SJSA1 (cell line): ENCODE data around the gene FEN1. TPM values are rescaled to one million over a fixed set of nuclear protein-coding genes. Genes with fewer than 3 reads are reported as not detected.

Experiments used
- DNase-seq, 2 experiments: peaks; one replicate each; pipeline ENCODE4 v3.0.0-alpha.2; 2015 to 2020; ENCODE audit warnings: low spot score in 2 of 2, low read depth in 1 of 2
- H3K27ac ChIP-seq: fragments of 250-450 bp; sonication (Bioruptor Pico); 2 replicates; pipeline ENCODE4 v1.5.1; 2020; ENCODE audit warnings: mild to moderate bottlenecking, moderate library complexity
- H3K27me3 ChIP-seq: fragments of 250-450 bp; sonication (Bioruptor Pico); replicated peaks from 2 replicates; pipeline ENCODE4 v1.5.1; 2020; ENCODE audit warnings: mild to moderate bottlenecking, moderate library complexity
- H3K36me3 ChIP-seq: fragments of 250-450 bp; sonication (Bioruptor Pico); 2 replicates; pipeline ENCODE4 v1.5.1; 2020; ENCODE audit warnings: mild to moderate bottlenecking
- H3K4me1 ChIP-seq: fragments of 250-450 bp; sonication (Bioruptor Pico); replicated peaks from 2 replicates; pipeline ENCODE4 v1.6.1; 2021; ENCODE audit warnings: mild to moderate bottlenecking
- H3K4me3 ChIP-seq: fragments of 250-450 bp; sonication (Bioruptor Pico); 2 replicates; pipeline ENCODE4 v1.5.1; 2020; ENCODE audit warnings: mild to moderate bottlenecking
- H3K9me3 ChIP-seq: fragments of 250-450 bp; sonication (Bioruptor Pico); replicated peaks from 2 replicates; pipeline ENCODE4 v1.5.1; 2020; ENCODE audit warnings: mild to moderate bottlenecking
- total RNA-seq: library from RNA; depleted of rRNA; stranded (reverse); fragments of >200 nt; shearing (Covaris generic); gene quantifications from 2 replicates; pipeline ENCODE4 v1.2.3, GENCODE V29; 2014; rRNA removed

Gene FEN1, protein sequence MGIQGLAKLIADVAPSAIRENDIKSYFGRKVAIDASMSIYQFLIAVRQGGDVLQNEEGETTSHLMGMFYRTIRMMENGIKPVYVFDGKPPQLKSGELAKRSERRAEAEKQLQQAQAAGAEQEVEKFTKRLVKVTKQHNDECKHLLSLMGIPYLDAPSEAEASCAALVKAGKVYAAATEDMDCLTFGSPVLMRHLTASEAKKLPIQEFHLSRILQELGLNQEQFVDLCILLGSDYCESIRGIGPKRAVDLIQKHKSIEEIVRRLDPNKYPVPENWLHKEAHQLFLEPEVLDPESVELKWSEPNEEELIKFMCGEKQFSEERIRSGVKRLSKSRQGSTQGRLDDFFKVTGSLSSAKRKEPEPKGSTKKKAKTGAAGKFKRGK
- total RNA-seq = 181 and 185 TPM in 2 replicates

- Histone ChIP-seq H3K4me3 (peak within 1 kb of the TSS; percentile 72), H3K27ac (peak within 1 kb of the TSS; percentile 97), H3K9me3 (no peaks in the 10 kb centered on the region)
These were observed at the start of gene FEN1, which contains the start of gene TMEM258 for GRCh38 chr11:61792310-61793082. FEN1 (plus strand) TSS chr11:61792911; CDS start chr11:61795362, 2,451 bp downstream. TMEM258 (minus strand) TSS chr11:61792599; CDS start chr11:61792558, 41 bp downstream.

GRCh38 chr11:61743486-61744095, 49.1 kb upstream of the FEN1 start:
- DNase-seq = no peak
- Histone ChIP-seq H3K27ac (no peak overlapping the region), H3K27me3 (no peaks in the 10 kb centered on the region), H3K4me1 (peaks cover 8% of the 10 kb centered on the region), H3K36me3 (peaks cover 20% of the 10 kb centered on the region), H3K9me3 (peaks cover 5% of the 10 kb centered on the region), H3K4me3 (no peak overlapping the region)

More at GRCh38 chr11:61792310-61793082, at the start of gene FEN1, which contains the start of gene TMEM258:
- H3K36me3 ChIP-seq = peaks cover 78% of the 10 kb centered on the region
- H3K27me3 ChIP-seq = no peaks in the 10 kb centered on the region
- peak; percentile 96 to 100 for DNase-seq
- H3K4me1 ChIP-seq = peaks cover 18% of the 10 kb centered on the region

- Histone ChIP-seq H3K27ac (no peak overlapping the region), H3K36me3 (peaks cover 20% of the 10 kb centered on the region), H3K4me3 (no peak overlapping the region), H3K27me3 (no peaks in the 10 kb centered on the region), H3K9me3 (peaks cover 5% of the 10 kb centered on the region), H3K4me1 (peaks cover 8% of the 10 kb centered on the region)
- no peak for DNase-seq
These were observed 48.5 kb upstream of the FEN1 start for GRCh38 chr11:61744181-61744580.

- H3K4me3 ChIP-seq = no peak overlapping the region
- DNase-seq = no peak
- H3K4me1 ChIP-seq = peaks cover 9% of the 10 kb centered on the region
- H3K27ac ChIP-seq = no peak overlapping the region
- peaks cover 20% of the 10 kb centered on the region for H3K36me3 ChIP-seq
- no peaks in the 10 kb centered on the region for H3K27me3 ChIP-seq
- H3K9me3 ChIP-seq = peaks cover 5% of the 10 kb centered on the region
These were observed 48.0 kb upstream of the FEN1 start for GRCh38 chr11:61744609-61745156.

GRCh38 chr11:61745781-61746441, 46.8 kb upstream of the FEN1 start:
- Histone ChIP-seq H3K4me1 (peaks cover 12% of the 10 kb centered on the region), H3K36me3 (peaks cover 15% of the 10 kb centered on the region), H3K9me3 (peaks cover 5% of the 10 kb centered on the region), H3K27ac (no peak overlapping the region), H3K4me3 (no peak overlapping the region), H3K27me3 (no peaks in the 10 kb centered on the region)
- DNase-seq = no peak

DNA sequence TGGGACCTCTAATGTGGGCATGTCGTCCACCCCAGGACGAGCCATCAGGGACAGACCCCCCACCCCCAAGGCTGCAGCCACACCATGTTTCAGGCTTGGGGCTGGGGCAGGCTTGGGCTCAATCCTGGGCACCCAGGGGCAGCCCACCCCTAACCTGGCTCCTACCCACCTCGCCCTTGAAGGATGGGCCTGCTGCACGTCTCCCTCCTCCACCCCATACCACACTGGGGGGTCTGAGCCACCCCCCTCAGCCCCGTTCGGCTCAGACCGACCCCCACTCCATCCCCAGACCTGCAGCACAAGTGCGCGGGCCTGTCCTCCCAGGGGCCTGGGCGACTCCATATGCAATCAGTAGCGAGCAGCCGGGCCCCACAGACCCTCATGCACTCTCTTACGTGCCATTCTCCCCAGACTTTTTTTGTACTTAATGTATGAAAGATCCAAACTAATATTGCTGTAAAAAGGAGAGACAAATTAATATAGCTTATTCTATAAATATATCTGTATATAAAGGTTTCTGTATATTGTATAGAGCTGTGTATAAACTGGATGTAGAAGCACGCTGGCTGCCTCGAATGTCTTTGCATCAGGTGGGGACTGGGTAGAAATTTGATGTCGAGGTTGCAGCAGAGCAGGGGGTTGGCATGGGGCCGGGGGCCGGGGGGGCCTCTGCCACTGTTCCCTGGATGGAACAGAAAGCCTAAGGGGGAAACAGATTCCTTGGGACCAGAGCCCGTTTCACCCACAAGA, 46.1 kb upstream of the FEN1 start:
- H3K9me3 ChIP-seq = peaks cover 5% of the 10 kb centered on the region
- no peaks in the 10 kb centered on the region for H3K27me3 ChIP-seq
- H3K4me1 ChIP-seq = peaks cover 12% of the 10 kb centered on the region
- no peak overlapping the region for H3K27ac ChIP-seq
- no peak overlapping the region for H3K4me3 ChIP-seq
- peaks cover 11% of the 10 kb centered on the region; the same call in 1 of the 2 replicates for H3K36me3 ChIP-seq
- no peak for DNase-seq

GRCh38 chr11:61747192-61747966, 45.3 kb upstream of the FEN1 start:
- Histone ChIP-seq H3K4me3 (no peak overlapping the region), H3K36me3 (peaks cover 14% of the 10 kb centered on the region; the same call in 1 of the 2 replicates), H3K27me3 (0 out of 2 replicates have a peak, but pooled peaks cover 5% of the 10 kb centered on the region), H3K4me1 (peaks cover 18% of the 10 kb centered on the region), H3K27ac (no peak overlapping the region), H3K9me3 (peaks cover 5% of the 10 kb centered on the region)
- DNase-seq = peak; percentile 66 to 83

DNA sequence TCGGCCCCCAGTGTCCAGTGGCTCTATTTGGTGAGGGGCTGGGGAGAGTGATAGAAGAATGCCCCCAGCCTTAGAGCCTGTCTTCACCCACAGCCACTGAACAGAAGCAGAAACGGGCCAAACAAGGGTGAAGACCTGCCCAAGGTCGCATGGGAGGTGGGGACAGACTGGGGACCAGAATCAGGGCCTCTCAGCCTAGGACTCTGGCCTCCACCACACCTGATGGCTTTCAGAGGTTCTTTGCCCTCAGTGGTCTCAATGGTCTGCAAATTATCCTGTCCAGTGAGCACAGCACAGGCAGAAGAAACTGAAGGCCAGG, 44.8 kb upstream of the FEN1 start:
- no peak overlapping the region for H3K4me3 ChIP-seq
- no peak for DNase-seq
- H3K36me3 ChIP-seq = peaks cover 14% of the 10 kb centered on the region; the same call in 1 of the 2 replicates
- no peak overlapping the region for H3K27ac ChIP-seq
- 0 out of 2 replicates have a peak, but pooled peaks cover 5% of the 10 kb centered on the region for H3K27me3 ChIP-seq
- H3K4me1 ChIP-seq = peaks cover 23% of the 10 kb centered on the region
- peaks cover 5% of the 10 kb centered on the region for H3K9me3 ChIP-seq

GRCh38 chr11:61749591-61750217, 43.0 kb upstream of the FEN1 start:
- H3K36me3 ChIP-seq = 0 out of 2 replicates have a peak, but pooled peaks cover 2% of the 10 kb centered on the region
- H3K27me3 ChIP-seq = 0 out of 2 replicates have a peak, but pooled peaks cover 5% of the 10 kb centered on the region
- peaks cover 27% of the 10 kb centered on the region for H3K4me1 ChIP-seq
- H3K9me3 ChIP-seq = peaks cover 5% of the 10 kb centered on the region
- DNase-seq = no peak
- H3K4me3 ChIP-seq = no peak overlapping the region
- H3K27ac ChIP-seq = no peak overlapping the region

- Histone ChIP-seq H3K36me3 (0 out of 2 replicates have a peak, but pooled peaks cover 2% of the 10 kb centered on the region), H3K27ac (no peak overlapping the region), H3K9me3 (peaks cover 5% of the 10 kb centered on the region), H3K4me1 (peaks cover 30% of the 10 kb centered on the region), H3K27me3 (0 out of 2 replicates have a peak, but pooled peaks cover 5% of the 10 kb centered on the region), H3K4me3 (no peak overlapping the region)
- DNase-seq = no peak
These were observed 42.0 kb upstream of the FEN1 start for GRCh38 chr11:61750631-61751273.

DNA sequence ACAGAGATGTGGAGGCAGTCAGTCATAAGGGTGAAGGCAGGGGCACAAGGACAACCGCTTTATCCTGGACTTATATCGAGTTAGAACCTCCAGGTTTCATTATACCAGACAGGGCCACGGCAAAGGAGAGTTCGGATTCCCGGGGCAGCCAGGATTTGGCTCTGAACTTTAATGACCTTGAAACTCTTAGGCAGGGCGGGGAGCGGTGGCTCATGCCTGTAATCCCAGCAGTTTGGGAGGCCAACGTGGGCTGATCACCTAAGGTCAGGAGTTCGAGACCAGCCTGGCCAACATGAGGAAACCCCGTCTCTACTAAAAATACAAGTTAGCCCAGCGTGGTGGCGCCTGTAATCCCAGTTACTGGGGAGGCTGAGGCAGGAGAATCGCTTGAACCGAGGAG, 41.3 kb upstream of the FEN1 start:
- H3K36me3 ChIP-seq = 0 out of 2 replicates have a peak, but pooled peaks cover 2% of the 10 kb centered on the region
- DNase-seq = no peak
- peaks cover 5% of the 10 kb centered on the region for H3K9me3 ChIP-seq
- 0 out of 2 replicates have a peak, but pooled peaks cover 5% of the 10 kb centered on the region for H3K27me3 ChIP-seq
- H3K27ac ChIP-seq = no peak overlapping the region
- no peak overlapping the region for H3K4me3 ChIP-seq
- H3K4me1 ChIP-seq = peaks cover 36% of the 10 kb centered on the region
